Esophagus muscularis mucosa (tissue), 4 donors: ENCODE measurements around the gene SLC38A8.

Source experiments
- CTCF ChIP-seq, 3 experiments: fragments of 200-600 bp in 2 of 3; fragments of 450-650 bp in 1 of 3; sonication (generic) in 2 of 3; IDR thresholded peaks; one replicate each; pipeline ENCODE4 v1.5.1; 2017 to 2019; ENCODE audit warnings: antibody characterized with exemption in 3 of 3, mild to moderate bottlenecking in 2 of 3, moderate library complexity in 1 of 3
- EP300 ChIP-seq: sonication (generic); formaldehyde crosslinking; IDR thresholded peaks from one replicate; pipeline ENCODE4 v1.6.1; 2017; ENCODE audit warnings: antibody characterized with exemption
- POLR2A ChIP-seq: fragments of 450-650 bp; IDR thresholded peaks from one replicate; pipeline ENCODE4 v1.6.1; 2017; ENCODE audit warnings: antibody characterized with exemption, moderate library complexity, mild to moderate bottlenecking, low read depth
- POLR2AphosphoS5 ChIP-seq, 2 donors: sonication (generic); formaldehyde crosslinking; IDR thresholded peaks; one replicate each; pipeline ENCODE4 v1.6.1; 2017; ENCODE audit warnings: antibody characterized with exemption in 2 of 2

DNA sequence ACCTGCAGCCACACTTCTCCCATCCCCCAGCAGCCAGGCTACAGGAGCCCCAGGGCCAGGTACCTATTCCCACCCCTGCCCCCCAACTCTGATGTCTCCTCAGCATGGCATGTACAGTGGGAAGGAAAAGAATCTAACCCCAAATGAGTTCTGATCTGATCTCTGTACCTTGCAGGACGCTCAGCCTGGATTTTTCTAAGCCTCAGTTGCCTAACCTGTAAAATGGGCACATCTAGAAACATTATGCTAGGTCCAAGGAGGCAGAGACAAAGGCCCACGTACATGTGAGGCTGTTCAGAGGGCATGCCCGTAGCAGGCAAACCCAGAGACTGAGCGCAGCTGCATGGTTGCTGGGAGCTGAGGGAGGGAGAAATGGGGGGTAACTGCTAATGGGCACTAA, 35.1 kb downstream of the SLC38A8 start:
- TF ChIP-seq CTCF (IDR thresholded peaks at IDR 0.05) (no peak), POLR2A (no peak), POLR2AphosphoS5 (IDR thresholded peaks at IDR 0.05) (no peak), EP300 (no peak)
